ENCODE results near the gene PIWIL1.

Gene PIWIL1

GRCh38 chr12:130396667-130397066 is 59.0 kb downstream of the PIWIL1 start:
- H3K4me3 Mint-ChIP-seq, result no peak overlapping the region
- no peaks in the 10 kb centered on the region for H3K36me3 Mint-ChIP-seq (ENCODE audit: low read depth)
- TF ChIP-seq CTCF (IDR thresholded peaks at IDR 0.05), result no peak
- no peaks in the 10 kb centered on the region for H3K9me3 Mint-ChIP-seq
- H3K4me1 Mint-ChIP-seq, result peaks cover 7% of the 10 kb centered on the region
- DNase-seq, result no peak
- H3K27me3 Mint-ChIP-seq (ENCODE audit: low read depth, poor library complexity), result no peaks in the 10 kb centered on the region
- no peak overlapping the region for H3K27ac Mint-ChIP-seq

- H3K36me3 Mint-ChIP-seq (ENCODE audit: low read depth), result no peaks in the 10 kb centered on the region
- TF ChIP-seq CTCF (IDR thresholded peaks at IDR 0.05), result no peak
- no peaks in the 10 kb centered on the region for H3K9me3 Mint-ChIP-seq
Measured at GRCh38 chr12:130398100-130398848, 60.6 kb downstream of the PIWIL1 start.

GRCh38 chr12:130401703-130402102 is 64.0 kb downstream of the PIWIL1 start:
- no peak for DNase-seq
- TF ChIP-seq CTCF (IDR thresholded peaks at IDR 0.05), result peak; percentile 28
- no peak overlapping the region for H3K4me3 Mint-ChIP-seq
- no peak overlapping the region for H3K27ac Mint-ChIP-seq
- no peaks in the 10 kb centered on the region for H3K4me1 Mint-ChIP-seq
- H3K36me3 Mint-ChIP-seq (ENCODE audit: low read depth), result no peaks in the 10 kb centered on the region
- H3K9me3 Mint-ChIP-seq, result no peaks in the 10 kb centered on the region
- peaks cover 6% of the 10 kb centered on the region for H3K27me3 Mint-ChIP-seq (ENCODE audit: low read depth, poor library complexity)

More at GRCh38 chr12:130398100-130398848, 60.6 kb downstream of the PIWIL1 start:
- peaks cover 7% of the 10 kb centered on the region for H3K4me1 Mint-ChIP-seq
- H3K27me3 Mint-ChIP-seq (ENCODE audit: low read depth, poor library complexity), result peaks cover 3% of the 10 kb centered on the region
- H3K4me3 Mint-ChIP-seq, result no peak overlapping the region
- no peak overlapping the region for H3K27ac Mint-ChIP-seq
- DNase-seq, result no peak

- no peaks in the 10 kb centered on the region for H3K9me3 Mint-ChIP-seq
- no peak for TF ChIP-seq CTCF (IDR thresholded peaks at IDR 0.05)
- peaks cover 6% of the 10 kb centered on the region for H3K27me3 Mint-ChIP-seq (ENCODE audit: low read depth, poor library complexity)
- no peaks in the 10 kb centered on the region for H3K4me1 Mint-ChIP-seq
- no peak overlapping the region for H3K27ac Mint-ChIP-seq
- DNase-seq, result no peak
- no peaks in the 10 kb centered on the region for H3K36me3 Mint-ChIP-seq (ENCODE audit: low read depth)
- H3K4me3 Mint-ChIP-seq, result no peak overlapping the region
Measured at GRCh38 chr12:130405332-130405731, 67.6 kb downstream of the PIWIL1 start.

- DNase-seq, result no peak
- Mint-ChIP-seq H3K27me3 (ENCODE audit: low read depth, poor library complexity) (peaks cover 22% of the 10 kb centered on the region), H3K4me1 (no peaks in the 10 kb centered on the region), H3K4me3 (no peak overlapping the region), H3K9me3 (no peaks in the 10 kb centered on the region), H3K36me3 (ENCODE audit: low read depth) (no peaks in the 10 kb centered on the region), H3K27ac (no peak overlapping the region)
- no peak for TF ChIP-seq CTCF (IDR thresholded peaks at IDR 0.05)
Measured at GRCh38 chr12:130412384-130412783, 74.7 kb downstream of the PIWIL1 start.

GRCh38 chr12:130413909-130414308 is 76.2 kb downstream of the PIWIL1 start:
- no peaks in the 10 kb centered on the region for H3K36me3 Mint-ChIP-seq (ENCODE audit: low read depth)
- no peak for TF ChIP-seq CTCF (IDR thresholded peaks at IDR 0.05)
- no peak overlapping the region for H3K4me3 Mint-ChIP-seq
- H3K9me3 Mint-ChIP-seq, result no peaks in the 10 kb centered on the region
- H3K27me3 Mint-ChIP-seq (ENCODE audit: low read depth, poor library complexity), result peaks cover 32% of the 10 kb centered on the region
- H3K4me1 Mint-ChIP-seq, result no peaks in the 10 kb centered on the region
- DNase-seq, result no peak
- H3K27ac Mint-ChIP-seq, result no peak overlapping the region
